ENCODE data around the gene ATXN7L2. TPM values are rescaled to one million over a fixed set of nuclear protein-coding genes. Genes with fewer than 3 reads are reported as not detected.
"Not testable (repeated sequence)": the region's sequence is repeated elsewhere in the genome, so short reads cannot be mapped to it uniquely, and the experiment has no call there.

ATXN7L2 gene
- total RNA-seq, 4 donors from 2014 or later, result 2.3 to 12.7 (median 7.3) TPM

GRCh38 chr1:109444346-109444745 is 39.4 kb upstream of the ATXN7L2 start:
- Histone ChIP-seq H3K4me3 (no peak overlapping the region), H3K4me1 (no peaks in the 10 kb centered on the region), H3K27ac (no peak overlapping the region), H3K36me3 (no peaks in the 10 kb centered on the region), H3K27me3 (no peaks in the 10 kb centered on the region), H3K9me3 (no peaks in the 10 kb centered on the region)
- no peak for DNase-seq
- TF ChIP-seq POLR2A (IDR thresholded peaks at IDR 0.05), result no peak
- TF ChIP-seq CTCF (IDR thresholded peaks at IDR 0.05), result no peak

- not testable (repeated sequence) for H3K9me3 ChIP-seq, H3K27me3 ChIP-seq, H3K4me3 ChIP-seq, DNase-seq, H3K4me1 ChIP-seq, H3K27ac ChIP-seq, H3K36me3 ChIP-seq
Measured at GRCh38 chr1:109445949-109446695, 37.6 kb upstream of the ATXN7L2 start.

GRCh38 chr1:109447524-109447923 is 36.2 kb upstream of the ATXN7L2 start:
- TF ChIP-seq CTCF (IDR thresholded peaks at IDR 0.05) (no peak), POLR2A (IDR thresholded peaks at IDR 0.05) (no peak)
- H3K9me3 ChIP-seq, result no peaks in the 10 kb centered on the region
- no peak overlapping the region for H3K4me3 ChIP-seq
- no peaks in the 10 kb centered on the region for H3K27me3 ChIP-seq
- no peak for DNase-seq
- no peak overlapping the region for H3K27ac ChIP-seq
- H3K4me1 ChIP-seq, result no peaks in the 10 kb centered on the region
- no peaks in the 10 kb centered on the region for H3K36me3 ChIP-seq

GRCh38 chr1:109454497-109455133 is 29.1 kb upstream of the ATXN7L2 start:
- no peak overlapping the region for H3K4me3 ChIP-seq
- H3K4me1 ChIP-seq, result no peaks in the 10 kb centered on the region
- H3K36me3 ChIP-seq, result no peaks in the 10 kb centered on the region
- no peak for TF ChIP-seq CTCF (IDR thresholded peaks at IDR 0.05)
- no peak for DNase-seq
- no peaks in the 10 kb centered on the region for H3K9me3 ChIP-seq
- H3K27ac ChIP-seq, result no peak overlapping the region
- no peaks in the 10 kb centered on the region for H3K27me3 ChIP-seq

GRCh38 chr1:109457819-109458218 is 25.9 kb upstream of the ATXN7L2 start:
- TF ChIP-seq POLR2A (IDR thresholded peaks at IDR 0.05), result no peak
- TF ChIP-seq CTCF (IDR thresholded peaks at IDR 0.05), result no peak
- H3K36me3 ChIP-seq, result no peaks in the 10 kb centered on the region
- H3K4me1 ChIP-seq, result no peaks in the 10 kb centered on the region
- H3K27me3 ChIP-seq, result no peaks in the 10 kb centered on the region
- no peaks in the 10 kb centered on the region for H3K9me3 ChIP-seq
- no peak for DNase-seq
- no peak overlapping the region for H3K4me3 ChIP-seq
- H3K27ac ChIP-seq, result no peak overlapping the region

GRCh38 chr1:109466125-109466451 is 17.6 kb upstream of the ATXN7L2 start:
- no peak for DNase-seq
- peak overlapping the region; percentile 35 to 66 (median 56) for H3K4me3 ChIP-seq
- peaks cover 0 to 14% (median 6%) of the 10 kb centered on the region in 4 donors for H3K4me1 ChIP-seq
- H3K9me3 ChIP-seq, result no peaks in the 10 kb centered on the region
- no peaks in the 10 kb centered on the region for H3K36me3 ChIP-seq
- TF ChIP-seq CTCF (IDR thresholded peaks at IDR 0.05), result no peak
- no peak for TF ChIP-seq POLR2A (IDR thresholded peaks at IDR 0.05)
- peaks cover 0 to 6% of the 10 kb centered on the region in 2 donors for H3K27me3 ChIP-seq
- H3K27ac ChIP-seq, result peak overlapping the region in 3 of 4 donors; percentile 24 to 55 (median 31)
